SK-N-SH (cell line): ENCODE measurements around the gene PTPRK.

ENCODE experiments used
- CTCF ChIP-seq: fragments of 200-600 bp; sonication (generic); IDR thresholded peaks from 2 replicates; pipeline ENCODE4 v1.6.1; 2017; ENCODE audit warnings: antibody characterized with exemption, mild to moderate bottlenecking, moderate library complexity
- ELF1 ChIP-seq: IDR thresholded peaks from 2 replicates; pipeline ENCODE4 v1.4.0; 2012
- MEF2A ChIP-seq: IDR thresholded peaks from 2 replicates; pipeline ENCODE4 v1.4.0; 2012; ENCODE audit warnings: low read depth, borderline replicate concordance
- MXI1 ChIP-seq: IDR thresholded peaks from 2 replicates; pipeline ENCODE4 v1.6.1; 2012; ENCODE audit warnings: mild to moderate bottlenecking, low read depth, low read length, improper control_type of control experiment
- POLR2AphosphoS5 ChIP-seq: IDR thresholded peaks from 2 replicates; pipeline ENCODE4 v1.6.1; 2012; ENCODE audit warnings: low read depth, low read length
- RAD21 ChIP-seq: IDR thresholded peaks from 2 replicates; pipeline ENCODE4 v1.6.1; 2012; ENCODE audit warnings: mild to moderate bottlenecking, low read length
- RFX5 ChIP-seq: IDR thresholded peaks from 2 replicates; pipeline ENCODE4 v1.6.1; 2012; ENCODE audit warnings: mild to moderate bottlenecking, improper control_type of control experiment, low read length
- SIN3A ChIP-seq: IDR thresholded peaks from 2 replicates; pipeline ENCODE4 v1.6.1; 2012; ENCODE audit warnings: low read depth, mild to moderate bottlenecking, low read length, moderate library complexity, borderline replicate concordance
- SMC3 ChIP-seq: IDR thresholded peaks from 2 replicates; pipeline ENCODE4 v1.6.1; 2012; ENCODE audit warnings: low read depth, low read length, improper control_type of control experiment
- TAF1 ChIP-seq: IDR thresholded peaks from 2 replicates; pipeline ENCODE4 v1.6.1; 2012; ENCODE audit warnings: low read depth, mild to moderate bottlenecking, low read length, moderate library complexity, borderline replicate concordance
- TEAD4 ChIP-seq: IDR thresholded peaks from 2 replicates; pipeline ENCODE4 v1.4.0; 2012; ENCODE audit warnings: mild to moderate bottlenecking, borderline replicate concordance; ENCODE audit not compliant: insufficient read depth
- YY1 ChIP-seq: IDR thresholded peaks from 2 replicates; pipeline ENCODE4 v1.4.0; 2012; ENCODE audit warnings: low read depth, mild to moderate bottlenecking
- ZBTB33 ChIP-seq: IDR thresholded peaks from 2 replicates; pipeline ENCODE4 v1.4.0; 2012; ENCODE audit warnings: low read depth, borderline replicate concordance
- TF ChIP-seq, protein P1 (sequence below): IDR thresholded peaks from 2 replicates; pipeline ENCODE4 v1.6.1; 2012; ENCODE audit warnings: mild to moderate bottlenecking, low read depth, low read length, moderate library complexity

DNA sequence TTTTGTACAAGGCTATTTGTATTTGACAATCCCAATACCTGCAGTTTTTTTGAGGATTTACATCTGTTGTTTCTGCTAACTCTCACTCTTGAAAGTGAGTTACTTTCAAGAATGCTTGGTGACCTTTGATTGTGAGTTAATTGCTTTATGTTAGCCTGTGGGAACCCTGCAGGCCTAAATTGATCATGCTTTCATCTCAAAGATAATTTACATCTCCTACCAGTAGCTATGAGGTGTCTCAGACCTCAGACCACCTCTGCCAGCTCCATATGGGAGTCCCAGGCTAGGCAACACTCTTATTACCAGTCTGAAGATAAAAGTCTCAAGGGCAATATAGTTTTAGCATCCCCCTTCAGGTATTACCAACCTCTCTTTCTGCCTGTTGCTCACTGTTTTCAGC is 503.1 kb downstream of the PTPRK start:
- TF ChIP-seq CTCF (no peak), MXI1 (no peak), POLR2AphosphoS5 (no peak), SMC3 (no peak), ZBTB33 (no peak), RFX5 (no peak), YY1 (no peak), MEF2A (no peak), ELF1 (no peak), TEAD4 (no peak), SIN3A (no peak), RAD21 (no peak), TAF1 (no peak)
- TF ChIP-seq, protein P1, sequence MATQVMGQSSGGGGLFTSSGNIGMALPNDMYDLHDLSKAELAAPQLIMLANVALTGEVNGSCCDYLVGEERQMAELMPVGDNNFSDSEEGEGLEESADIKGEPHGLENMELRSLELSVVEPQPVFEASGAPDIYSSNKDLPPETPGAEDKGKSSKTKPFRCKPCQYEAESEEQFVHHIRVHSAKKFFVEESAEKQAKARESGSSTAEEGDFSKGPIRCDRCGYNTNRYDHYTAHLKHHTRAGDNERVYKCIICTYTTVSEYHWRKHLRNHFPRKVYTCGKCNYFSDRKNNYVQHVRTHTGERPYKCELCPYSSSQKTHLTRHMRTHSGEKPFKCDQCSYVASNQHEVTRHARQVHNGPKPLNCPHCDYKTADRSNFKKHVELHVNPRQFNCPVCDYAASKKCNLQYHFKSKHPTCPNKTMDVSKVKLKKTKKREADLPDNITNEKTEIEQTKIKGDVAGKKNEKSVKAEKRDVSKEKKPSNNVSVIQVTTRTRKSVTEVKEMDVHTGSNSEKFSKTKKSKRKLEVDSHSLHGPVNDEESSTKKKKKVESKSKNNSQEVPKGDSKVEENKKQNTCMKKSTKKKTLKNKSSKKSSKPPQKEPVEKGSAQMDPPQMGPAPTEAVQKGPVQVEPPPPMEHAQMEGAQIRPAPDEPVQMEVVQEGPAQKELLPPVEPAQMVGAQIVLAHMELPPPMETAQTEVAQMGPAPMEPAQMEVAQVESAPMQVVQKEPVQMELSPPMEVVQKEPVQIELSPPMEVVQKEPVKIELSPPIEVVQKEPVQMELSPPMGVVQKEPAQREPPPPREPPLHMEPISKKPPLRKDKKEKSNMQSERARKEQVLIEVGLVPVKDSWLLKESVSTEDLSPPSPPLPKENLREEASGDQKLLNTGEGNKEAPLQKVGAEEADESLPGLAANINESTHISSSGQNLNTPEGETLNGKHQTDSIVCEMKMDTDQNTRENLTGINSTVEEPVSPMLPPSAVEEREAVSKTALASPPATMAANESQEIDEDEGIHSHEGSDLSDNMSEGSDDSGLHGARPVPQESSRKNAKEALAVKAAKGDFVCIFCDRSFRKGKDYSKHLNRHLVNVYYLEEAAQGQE = no peak
